Activated B cell treated with CpG ODN at 0.5 μM for 24 hours (primary cell): ENCODE results near the gene ADAM22. TPM values are rescaled to one million over a fixed set of nuclear protein-coding genes. Genes with fewer than 3 reads are reported as not detected.

Experiments used
- ATAC-seq: fragments of 200-7000 bp; cut with Tn5 transposase; one replicate; pipeline ENCODE4 v1.10.0; 2021; ENCODE audit warnings: low read depth, mild to moderate bottlenecking, moderate library complexity
- CTCF ChIA-PET: fragments of 350-600 bp; sonication (Branson Sonifier 250); formaldehyde crosslinking; loops from one replicate; lab custom pipeline; 2021; ENCODE audit warnings: antibody characterized with exemption; lab: Charles Lee
- POLR2A ChIA-PET: fragments of 350-600 bp; sonication (Branson Sonifier 250); formaldehyde crosslinking; loops from one replicate; lab custom pipeline; 2021; ENCODE audit warnings: antibody characterized with exemption; lab: Charles Lee
- DNase-seq: peaks from one replicate; pipeline ENCODE4 v3.0.0; 2022
- H3K27ac Mint-ChIP-seq: one replicate; pipeline ENCODE4 v1.8.0; 2020; ENCODE audit warnings: mixed read lengths
- H3K27me3 Mint-ChIP-seq: one replicate; pipeline ENCODE4 v1.8.0; 2021; ENCODE audit warnings: mixed read lengths
- H3K36me3 Mint-ChIP-seq: one replicate; pipeline ENCODE4 v1.8.0; 2021; ENCODE audit warnings: low read depth, mixed read lengths
- H3K4me1 Mint-ChIP-seq: one replicate; pipeline ENCODE4 v1.8.0; 2021; ENCODE audit warnings: mixed read lengths
- H3K4me3 Mint-ChIP-seq: one replicate; pipeline ENCODE4 v1.8.0; 2020; ENCODE audit warnings: mild to moderate bottlenecking, mixed read lengths
- H3K9me3 Mint-ChIP-seq: one replicate; pipeline ENCODE4 v1.8.0; 2020; ENCODE audit warnings: mixed read lengths
- CTCF ChIP-seq: fragments of 200-600 bp; IDR thresholded peaks from one replicate; pipeline ENCODE4 v1.8.0; 2022; ENCODE audit warnings: antibody characterized with exemption, mild to moderate bottlenecking
- intact Hi-C: fragments of 100-400 bp; cut with micrococcal nuclease; formaldehyde crosslinking; loops from one replicate; pipeline ENCODE4 v1.15.1; 2024
- total RNA-seq: library from RNA; stranded (reverse); gene quantifications from 2 replicates; pipeline ENCODE4 v1.2.3, GENCODE V29; 2022

ADAM22 gene
- total RNA-seq, 1 donor from 2014 or later: 0.71 TPM

- Mint-ChIP-seq H3K4me1 (no peaks in the 10 kb centered on the region), H3K27me3 (peaks cover 1% of the 10 kb centered on the region), H3K9me3 (no peaks in the 10 kb centered on the region), H3K4me3 (no peak overlapping the region), H3K27ac (no peak overlapping the region), H3K36me3 (no peaks in the 10 kb centered on the region)
- ChIA-PET POLR2A (no interaction called here), CTCF (no interaction called here)
- intact Hi-C loops: no loop called here
- no peak for ATAC-seq
- no peak for TF ChIP-seq CTCF
- no peak for DNase-seq
Measured at GRCh38 chr7:88184848-88185304, 250.8 kb downstream of the ADAM22 start.

- no peak for TF ChIP-seq CTCF
- ATAC-seq: no peak
- no peaks in the 10 kb centered on the region for H3K36me3 Mint-ChIP-seq
- no peak for DNase-seq
- H3K4me1 Mint-ChIP-seq: no peaks in the 10 kb centered on the region
- no peak overlapping the region for H3K27ac Mint-ChIP-seq
- no peaks in the 10 kb centered on the region for H3K9me3 Mint-ChIP-seq
- peaks cover 1% of the 10 kb centered on the region for H3K27me3 Mint-ChIP-seq
- intact Hi-C loops: no loop called here
- CTCF ChIA-PET: no interaction called here
- H3K4me3 Mint-ChIP-seq: no peak overlapping the region
- POLR2A ChIA-PET: no interaction called here
Measured at GRCh38 chr7:88185650-88186049, 251.6 kb downstream of the ADAM22 start.

- no peak for ATAC-seq
- intact Hi-C loops: no loop called here
- DNase-seq: no peak
- H3K36me3 Mint-ChIP-seq: no peaks in the 10 kb centered on the region
- no peak overlapping the region for H3K27ac Mint-ChIP-seq
- H3K4me3 Mint-ChIP-seq: no peak overlapping the region
- no peaks in the 10 kb centered on the region for H3K27me3 Mint-ChIP-seq
- H3K9me3 Mint-ChIP-seq: no peaks in the 10 kb centered on the region
- TF ChIP-seq CTCF: no peak
- POLR2A ChIA-PET: no interaction called here
- no peaks in the 10 kb centered on the region for H3K4me1 Mint-ChIP-seq
- CTCF ChIA-PET: no interaction called here
Measured at GRCh38 chr7:88191911-88192310, 257.9 kb downstream of the ADAM22 start.

- Mint-ChIP-seq H3K27me3 (no peaks in the 10 kb centered on the region), H3K9me3 (no peaks in the 10 kb centered on the region), H3K4me3 (no peak overlapping the region), H3K27ac (no peak overlapping the region), H3K36me3 (peaks cover 40% of the 10 kb centered on the region), H3K4me1 (no peaks in the 10 kb centered on the region)
- ATAC-seq: no peak
- intact Hi-C loops: no loop called here
- ChIA-PET POLR2A (no interaction called here), CTCF (no interaction called here)
- DNase-seq: no peak
- no peak for TF ChIP-seq CTCF
Measured at GRCh38 chr7:88200261-88200660, 266.2 kb downstream of the ADAM22 start.

- no peak for TF ChIP-seq CTCF
- DNase-seq: no peak
- H3K9me3 Mint-ChIP-seq: no peaks in the 10 kb centered on the region
- ATAC-seq: no peak
- CTCF ChIA-PET: no interaction called here
- H3K27me3 Mint-ChIP-seq: no peaks in the 10 kb centered on the region
- H3K27ac Mint-ChIP-seq: no peak overlapping the region
- H3K36me3 Mint-ChIP-seq: peaks cover 45% of the 10 kb centered on the region
- POLR2A ChIA-PET: no interaction called here
- H3K4me3 Mint-ChIP-seq: no peak overlapping the region
- intact Hi-C loops: no loop called here
- no peaks in the 10 kb centered on the region for H3K4me1 Mint-ChIP-seq
Measured at GRCh38 chr7:88200789-88201188, 266.7 kb downstream of the ADAM22 start.
